Activated CD4-positive, alpha-beta T cell treated with anti-CD3 and anti-CD28 coated beads for 48 hours (primary cell): ENCODE results near the gene LRMDA.

ENCODE experiments used
- DNase-seq: peaks from one replicate; pipeline ENCODE4 v3.0.0-alpha.2; 2020

LRMDA gene

DNA sequence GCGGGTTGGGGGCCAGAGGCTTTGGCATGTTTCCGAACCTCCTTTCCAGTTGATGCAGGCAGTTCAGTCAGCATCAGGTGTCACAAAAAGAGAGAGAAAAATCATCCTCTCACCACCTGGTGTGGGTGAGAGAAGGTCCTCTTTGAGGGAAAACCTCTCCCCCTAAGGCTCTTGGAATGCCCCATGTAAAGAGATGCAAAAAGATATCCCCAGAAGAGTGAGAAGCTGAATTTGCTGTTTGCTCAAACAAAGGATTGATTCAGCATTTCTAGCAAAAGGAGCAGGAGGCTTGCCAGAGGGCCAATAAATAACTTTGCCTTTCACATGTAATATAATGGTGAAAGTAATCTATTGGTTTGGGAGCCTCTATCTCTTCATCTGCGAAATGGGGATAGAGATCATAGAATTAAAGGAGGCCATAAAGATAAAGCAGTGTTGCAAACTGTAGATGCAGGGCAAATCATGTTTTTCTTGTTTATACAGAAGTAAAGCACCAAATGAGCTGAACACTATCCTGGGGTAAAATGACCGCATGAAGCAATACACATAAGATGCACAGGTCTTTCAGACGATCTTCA is 425.9 kb downstream of the LRMDA start:
- DNase-seq: no peak

DNA sequence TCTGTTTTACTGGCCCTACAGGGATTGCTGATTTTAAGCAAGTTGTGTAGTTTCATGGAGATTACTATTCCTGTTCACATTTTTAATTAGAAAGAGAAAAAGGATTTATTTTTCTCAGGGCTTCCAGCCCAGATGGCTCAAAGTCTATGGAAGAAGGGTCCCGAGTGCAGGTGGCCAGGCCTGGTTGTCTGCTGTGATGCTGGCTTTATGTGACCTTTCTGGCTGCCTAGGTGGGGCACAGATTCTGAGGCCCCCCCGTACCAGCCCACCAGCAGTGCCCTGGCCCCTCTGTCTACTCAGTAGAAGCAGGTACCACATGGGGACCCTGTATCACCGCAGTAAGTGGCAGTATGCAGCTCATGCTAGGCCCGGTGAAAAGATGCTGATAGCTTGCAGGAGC is 426.5 kb downstream of the LRMDA start:
- no peak for DNase-seq

DNA sequence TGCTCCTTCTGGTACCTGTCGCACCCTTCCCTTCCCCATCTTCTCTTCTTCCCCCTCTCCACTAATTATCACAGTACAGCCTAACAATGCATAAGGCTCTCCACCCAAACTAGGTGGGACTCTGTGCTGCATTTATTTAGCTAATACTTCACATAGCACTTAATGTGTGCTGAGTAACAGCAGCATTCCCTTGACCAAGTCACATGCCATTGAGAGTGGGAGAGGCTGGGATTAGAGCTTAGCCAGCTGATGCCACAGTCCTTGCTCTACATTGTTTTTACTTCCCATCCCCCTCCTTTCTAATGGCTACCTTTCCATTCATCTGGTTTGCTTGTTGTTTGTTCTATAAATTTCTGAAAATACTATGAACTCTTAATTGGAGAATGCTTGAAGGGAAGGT is 426.9 kb downstream of the LRMDA start:
- DNase-seq: no peak

DNA sequence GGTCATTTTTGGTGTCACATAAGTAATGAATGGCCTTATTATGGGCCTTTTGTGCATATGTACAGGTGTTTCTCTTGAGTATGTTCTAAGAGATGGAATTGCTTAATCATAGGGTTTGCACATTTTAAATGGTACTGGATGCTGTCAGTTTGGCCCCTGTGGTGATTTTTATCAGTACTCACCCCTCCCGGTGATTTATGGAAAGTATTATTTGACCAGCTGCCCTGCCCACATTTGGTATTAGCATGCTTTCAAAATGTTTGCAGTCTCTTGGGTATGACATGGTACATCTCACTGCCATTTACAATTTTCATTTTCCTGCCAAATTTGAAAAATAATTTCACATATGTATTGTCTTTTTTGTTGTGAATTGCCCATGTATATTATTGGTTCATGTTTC is 427.7 kb downstream of the LRMDA start:
- DNase-seq: no peak

DNA sequence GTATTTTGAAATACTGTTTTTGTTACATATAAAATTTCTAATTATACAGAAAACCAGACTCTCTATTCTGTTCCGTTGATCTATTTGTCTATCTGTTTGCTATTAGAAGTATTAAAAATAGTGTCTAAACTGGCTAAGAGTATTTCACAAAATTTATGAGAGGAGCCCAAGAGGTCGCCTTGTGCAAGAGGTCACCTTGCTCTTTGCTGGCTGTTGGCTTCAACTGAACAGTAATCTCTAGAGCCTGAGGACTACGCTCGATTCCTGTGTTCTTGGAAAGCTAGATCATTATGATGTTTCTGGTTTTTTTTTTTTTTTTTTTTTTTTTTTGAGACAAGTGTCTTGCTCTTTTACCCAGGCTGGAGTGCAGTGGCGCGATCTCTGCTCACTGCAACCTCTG is 428.6 kb downstream of the LRMDA start:
- DNase-seq: no peak

DNA sequence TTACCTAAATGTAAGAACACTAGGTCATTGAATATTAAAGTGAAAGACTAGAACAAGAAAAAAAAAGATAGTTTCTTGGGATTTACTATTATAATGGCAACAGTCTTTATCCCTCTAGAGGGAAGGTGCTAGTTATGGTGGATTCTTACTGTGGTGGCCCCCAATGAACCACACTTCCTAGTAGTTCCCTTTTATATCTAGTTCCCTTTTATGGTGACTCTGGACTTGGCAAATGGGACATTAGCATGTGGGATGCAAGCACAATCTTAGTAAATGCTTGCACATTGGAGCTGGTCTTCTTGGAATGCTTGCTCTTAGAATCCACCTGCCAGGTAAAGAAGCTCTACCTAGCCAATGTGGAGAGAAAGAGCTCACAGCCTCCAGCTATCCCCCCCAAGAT is 430.2 kb downstream of the LRMDA start:
- no peak for DNase-seq

DNA sequence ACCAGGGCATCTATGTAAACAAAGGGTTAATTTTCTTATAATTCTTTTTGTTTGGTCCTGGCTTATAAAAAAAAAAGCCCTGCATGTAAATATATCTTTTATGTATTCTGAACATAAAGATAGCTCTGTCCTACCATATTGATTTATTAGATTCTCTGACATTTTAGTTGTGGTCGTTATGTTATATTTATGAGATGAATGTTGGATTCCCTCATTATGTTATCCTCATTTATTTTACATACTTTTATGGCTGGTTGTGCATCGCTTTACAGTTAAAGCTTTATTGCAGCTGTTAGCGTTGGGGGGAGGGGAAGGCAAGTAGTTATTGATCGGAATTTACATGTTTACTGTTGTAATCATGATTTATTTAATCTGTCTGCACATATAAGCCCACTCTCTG is 431.5 kb downstream of the LRMDA start:
- no peak for DNase-seq

DNA sequence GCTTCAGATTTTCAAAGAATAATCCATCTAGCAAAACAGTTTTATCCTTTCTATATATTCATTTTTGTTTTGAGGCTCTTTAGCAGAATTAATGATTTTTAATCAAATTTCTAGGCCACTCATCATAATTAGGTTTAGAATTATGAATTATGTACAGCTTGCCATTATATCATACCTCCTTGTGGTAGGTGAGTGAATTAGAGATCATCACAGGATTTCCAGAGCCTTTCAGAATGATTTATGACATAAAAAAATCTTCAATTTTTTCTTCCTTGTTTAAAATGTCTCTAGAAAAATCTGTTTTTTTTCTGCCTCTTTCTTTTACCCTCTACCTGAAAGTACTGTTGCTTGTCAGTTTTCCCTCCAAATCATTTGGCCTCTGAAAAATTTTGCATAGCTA is 433.3 kb downstream of the LRMDA start:
- no peak for DNase-seq

DNA sequence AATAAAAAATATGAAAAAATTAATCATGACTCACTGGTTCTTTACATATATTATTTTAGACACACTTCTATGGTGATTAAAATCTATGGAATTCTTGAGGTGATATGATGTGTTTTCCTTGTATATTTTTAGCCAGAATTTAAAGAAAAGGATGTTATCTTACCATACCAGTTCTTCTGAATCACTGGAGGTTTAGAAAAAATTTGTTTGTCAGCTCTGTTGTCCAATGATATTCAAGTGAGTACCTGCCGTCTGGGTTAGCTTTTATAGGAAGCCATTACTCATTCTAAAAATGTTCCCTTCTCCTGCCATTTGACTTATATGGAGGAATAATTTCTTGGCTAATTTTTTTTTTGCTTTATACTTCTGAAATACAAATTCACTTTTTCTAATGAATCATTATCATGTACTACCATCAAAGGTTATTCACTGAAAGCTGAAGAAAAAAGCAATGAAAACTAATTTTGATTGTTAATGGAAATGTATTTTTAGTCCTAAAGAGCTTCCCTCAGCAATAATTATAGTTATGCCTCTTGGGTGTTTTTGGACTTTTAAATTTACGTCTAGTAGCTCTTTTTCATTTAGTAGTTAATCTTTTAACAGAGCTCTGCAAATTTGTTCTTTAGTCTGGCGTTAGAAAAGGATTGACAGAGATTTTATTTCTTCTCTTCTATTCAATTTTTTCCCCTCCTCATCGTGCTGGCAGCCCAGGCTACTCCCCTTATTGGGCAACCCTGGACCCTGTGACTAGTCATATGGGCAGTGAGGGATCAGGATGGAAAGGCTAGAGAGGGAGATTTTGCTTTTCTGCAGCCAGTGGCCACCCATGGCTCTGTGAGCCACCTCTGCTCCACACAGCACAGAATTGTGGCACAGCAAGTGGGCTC is 434.2 kb downstream of the LRMDA start:
- no peak for DNase-seq

DNA sequence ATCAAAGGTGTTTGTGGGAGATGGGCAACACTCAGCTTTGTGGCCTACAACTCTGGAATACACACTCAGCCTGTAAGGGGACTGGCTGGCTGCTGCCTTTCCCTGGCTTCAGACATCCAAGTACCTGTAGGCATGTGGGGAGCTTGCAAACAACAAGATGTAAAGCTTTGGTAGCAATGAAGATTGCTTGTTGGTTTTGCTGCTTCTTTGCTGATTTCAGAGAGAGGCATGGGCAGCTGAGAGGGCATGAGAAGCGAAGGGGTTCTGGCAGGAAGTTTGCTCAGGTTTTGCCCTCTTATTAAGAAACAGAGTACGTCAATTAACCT is 434.8 kb downstream of the LRMDA start:
- DNase-seq: no peak

DNA sequence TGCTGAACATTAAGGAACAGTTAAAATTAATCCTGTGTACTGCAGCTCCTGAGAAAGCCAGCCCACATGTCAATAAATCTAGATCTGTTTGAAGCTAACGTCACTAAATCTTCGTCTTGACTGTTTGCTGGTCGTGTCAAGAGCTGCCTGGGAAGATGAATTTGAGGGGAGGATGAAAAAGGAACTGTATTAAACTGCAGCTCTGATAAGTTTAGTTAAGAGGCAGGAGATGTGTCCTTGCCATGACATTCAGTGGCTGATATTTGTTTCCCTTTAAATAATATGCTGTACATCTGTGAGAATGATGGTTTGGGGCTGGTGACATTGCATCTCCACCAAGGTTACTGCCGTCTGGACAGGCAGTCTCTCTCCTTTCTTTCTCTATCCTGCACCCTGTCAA is 435.3 kb downstream of the LRMDA start:
- DNase-seq: no peak

DNA sequence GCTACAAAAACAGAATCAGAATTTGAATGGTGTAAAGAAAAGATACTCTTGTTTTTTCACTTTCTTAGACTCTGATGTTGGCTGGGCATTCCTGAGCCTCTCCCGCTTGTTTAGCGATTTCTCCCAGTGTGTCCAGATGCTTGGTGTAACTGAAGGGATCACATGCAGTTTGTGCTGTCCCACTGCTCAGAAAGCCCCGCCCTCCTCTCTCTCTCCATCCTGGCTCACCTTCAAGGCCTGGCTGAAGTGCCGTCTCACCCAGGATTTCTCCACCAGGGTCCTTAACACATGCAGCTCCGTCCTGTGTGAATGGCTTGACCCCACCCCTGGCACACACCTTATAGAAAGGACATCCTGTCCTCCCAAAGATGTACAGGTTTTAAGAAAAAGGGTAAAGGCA is 437.1 kb downstream of the LRMDA start:
- DNase-seq: no peak

DNA sequence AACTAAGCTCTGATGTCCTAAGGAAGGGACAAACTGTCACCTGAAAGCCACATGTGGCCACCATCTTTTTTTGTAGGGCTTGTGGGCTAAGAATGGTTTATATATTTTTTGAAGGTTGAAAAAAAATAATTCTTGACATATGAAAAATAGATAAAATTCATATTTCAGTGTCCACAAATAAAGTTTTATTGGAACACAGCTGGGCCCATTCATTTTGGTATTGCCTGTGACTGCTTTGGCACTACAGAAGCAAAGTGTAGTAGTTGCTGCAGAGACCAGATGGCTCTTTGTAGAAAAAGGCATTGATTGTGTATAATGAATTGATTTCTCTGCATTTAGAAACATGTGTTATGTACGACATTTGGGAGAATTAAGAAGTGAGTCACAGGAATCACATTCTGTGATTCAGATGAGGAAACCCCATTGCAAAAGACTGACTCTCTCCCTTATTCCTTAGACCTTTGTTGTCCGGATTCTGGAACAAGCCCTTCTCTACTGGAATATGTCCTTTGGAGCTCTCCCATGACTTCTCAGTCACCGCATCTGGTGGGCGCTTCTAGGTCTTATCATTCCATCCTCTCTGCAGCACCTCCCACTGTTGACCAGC is 438.7 kb downstream of the LRMDA start:
- DNase-seq: no peak

DNA sequence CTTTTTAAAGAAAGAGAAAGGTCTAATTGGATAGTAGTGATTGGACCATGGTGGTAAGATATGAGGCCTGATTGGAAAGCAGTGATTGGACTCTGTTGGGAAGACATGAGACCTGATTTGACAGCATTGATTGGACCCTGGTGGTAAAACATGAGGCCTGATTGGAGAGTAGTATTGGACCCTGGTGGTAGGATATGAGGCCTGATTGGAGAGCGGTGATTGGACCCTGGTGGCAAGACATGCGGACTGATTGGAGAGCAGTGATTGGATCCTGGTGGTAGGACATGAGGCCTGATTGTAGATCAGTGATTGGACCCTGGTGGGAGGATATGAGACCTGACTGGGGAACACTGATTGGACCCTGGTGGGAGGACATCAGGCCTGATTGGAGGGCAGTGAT is 444.3 kb downstream of the LRMDA start:
- DNase-seq: no peak

DNA sequence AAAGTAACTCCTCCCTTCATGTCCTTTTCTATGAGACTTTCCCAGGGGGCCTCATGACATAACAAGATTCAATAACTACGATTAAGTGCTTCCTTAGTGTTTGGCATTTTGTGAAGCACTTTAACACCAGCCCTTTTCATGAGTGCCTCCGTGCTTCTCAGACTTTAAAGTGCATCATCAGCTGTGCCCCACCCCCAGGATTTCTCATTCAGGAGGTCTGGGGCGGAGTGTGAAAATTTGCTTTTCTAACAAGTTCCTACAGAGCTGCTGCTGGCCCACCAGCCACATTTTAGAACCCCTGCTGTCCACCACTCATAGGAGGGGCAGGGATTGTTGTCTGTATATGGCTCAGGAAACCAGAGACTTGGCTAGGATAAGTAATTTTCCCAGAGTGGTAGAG is 445.3 kb downstream of the LRMDA start:
- DNase-seq: no peak

DNA sequence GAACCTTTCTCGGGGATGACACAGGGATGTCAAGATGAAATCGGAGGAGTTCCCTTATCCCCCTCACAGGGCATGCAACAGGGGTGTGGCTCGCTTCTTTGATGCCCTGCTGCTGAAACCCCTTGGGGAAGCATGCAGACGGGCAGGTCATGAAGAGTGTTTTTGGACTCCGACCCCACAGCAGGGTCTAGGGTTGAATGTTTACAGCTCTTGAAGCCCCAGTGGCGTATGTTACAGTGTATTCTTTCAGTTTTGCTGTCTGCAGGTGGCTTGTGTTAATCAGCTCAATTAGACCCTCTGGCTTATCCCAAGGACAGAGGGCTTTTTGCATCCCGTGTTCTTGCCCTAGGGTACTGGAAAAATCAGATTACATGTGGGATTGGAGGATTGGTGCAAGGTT is 446.5 kb downstream of the LRMDA start:
- DNase-seq: no peak

DNA sequence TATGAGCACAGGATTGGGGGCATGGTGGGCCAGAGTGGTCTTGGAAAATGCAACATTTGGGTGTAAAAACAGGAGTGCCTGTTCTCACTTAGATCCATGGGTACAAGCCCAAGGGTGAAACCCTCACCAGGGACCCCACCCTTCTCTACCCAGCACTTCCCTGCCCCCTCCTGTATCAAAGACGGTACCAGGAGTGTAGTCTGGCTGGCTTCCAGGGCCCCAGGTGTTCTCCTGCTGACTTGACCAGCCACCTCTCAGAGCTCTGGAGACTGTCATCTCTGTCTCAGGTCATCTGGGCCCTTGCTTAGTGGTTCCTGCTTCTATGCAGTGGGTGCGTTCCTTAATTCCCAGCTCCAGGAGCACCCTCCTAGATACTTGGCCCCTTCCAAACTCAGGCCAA is 447.2 kb downstream of the LRMDA start:
- no peak for DNase-seq

DNA sequence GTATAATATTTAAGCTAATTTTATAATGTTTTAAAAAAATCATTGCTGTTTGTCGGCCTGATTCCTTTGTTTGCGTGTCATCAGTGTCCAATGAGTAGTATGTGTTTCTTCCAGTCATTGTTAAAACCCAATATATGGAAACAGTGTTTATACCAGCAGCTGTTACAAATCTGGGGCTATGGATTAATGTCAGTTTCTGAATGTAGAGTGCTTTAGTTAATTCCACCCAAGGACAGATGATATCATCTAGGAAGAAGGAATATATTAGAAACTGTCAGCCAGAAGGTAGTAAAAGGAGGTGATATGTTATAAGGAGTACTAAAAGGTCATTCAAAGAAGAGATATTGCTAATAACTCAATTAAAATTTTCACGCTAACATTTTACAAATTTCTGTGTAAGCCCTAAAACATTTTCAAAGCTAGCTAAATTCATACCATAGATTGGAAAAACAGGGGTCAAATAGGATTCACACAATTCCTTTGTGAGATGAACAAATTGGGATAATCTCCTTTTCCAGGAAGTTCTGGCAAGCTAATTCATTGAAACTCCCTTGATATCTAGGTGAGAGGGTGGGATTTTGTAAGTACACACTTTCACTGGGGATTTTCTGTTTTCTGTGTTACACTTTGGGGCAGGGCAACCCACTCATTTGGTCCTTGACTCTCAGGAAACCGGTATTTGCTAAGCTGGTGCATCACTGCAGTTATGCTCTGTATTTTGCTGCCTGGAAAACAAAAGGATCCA is 448.8 kb downstream of the LRMDA start:
- DNase-seq: no peak

DNA sequence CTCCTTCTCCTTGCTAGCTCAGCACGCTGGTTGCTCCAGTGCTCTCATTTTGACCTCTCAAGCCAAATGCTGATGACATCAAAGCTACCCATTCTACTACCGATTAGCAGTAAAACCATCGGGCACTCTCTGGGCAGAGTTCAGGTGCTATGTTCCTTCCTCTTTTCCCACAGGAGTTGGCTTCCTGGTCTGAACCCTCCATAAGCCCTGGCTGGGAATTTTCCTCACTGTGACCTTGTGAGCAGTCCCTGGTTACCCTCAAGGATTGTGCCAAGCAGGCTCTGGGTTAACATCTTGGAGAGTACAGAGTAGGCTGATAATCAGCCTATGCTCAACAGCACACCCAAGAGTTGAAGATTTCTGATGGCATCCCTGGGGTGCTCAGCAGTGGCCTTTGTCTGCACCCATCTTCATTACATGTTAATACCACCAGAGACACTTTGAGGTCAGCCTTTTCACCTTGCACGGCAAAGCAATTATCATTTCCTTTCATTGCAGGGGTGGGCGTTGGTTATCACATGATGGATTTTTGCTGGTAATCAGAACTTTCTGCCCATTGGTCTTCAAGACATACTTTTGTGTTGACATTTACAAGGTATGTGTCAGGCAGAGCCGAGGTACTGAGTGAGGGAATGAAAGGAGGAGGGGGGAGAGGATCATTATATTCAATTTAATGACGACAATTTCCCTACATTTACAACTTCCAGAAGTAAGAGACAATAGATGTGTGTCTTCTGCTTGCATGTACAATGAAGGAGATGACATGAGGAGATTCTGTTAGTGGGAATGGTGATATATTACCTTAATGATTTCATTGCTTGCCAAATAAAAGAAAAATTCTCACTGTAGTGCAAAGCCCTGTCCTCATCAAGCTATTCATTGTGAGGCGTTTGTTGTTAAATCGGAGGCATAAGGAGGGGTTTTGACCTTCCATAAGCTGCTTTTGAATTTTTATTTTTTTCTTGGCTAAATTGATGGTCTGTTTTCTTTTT is 452.0 kb downstream of the LRMDA start:
- no peak for DNase-seq

DNA sequence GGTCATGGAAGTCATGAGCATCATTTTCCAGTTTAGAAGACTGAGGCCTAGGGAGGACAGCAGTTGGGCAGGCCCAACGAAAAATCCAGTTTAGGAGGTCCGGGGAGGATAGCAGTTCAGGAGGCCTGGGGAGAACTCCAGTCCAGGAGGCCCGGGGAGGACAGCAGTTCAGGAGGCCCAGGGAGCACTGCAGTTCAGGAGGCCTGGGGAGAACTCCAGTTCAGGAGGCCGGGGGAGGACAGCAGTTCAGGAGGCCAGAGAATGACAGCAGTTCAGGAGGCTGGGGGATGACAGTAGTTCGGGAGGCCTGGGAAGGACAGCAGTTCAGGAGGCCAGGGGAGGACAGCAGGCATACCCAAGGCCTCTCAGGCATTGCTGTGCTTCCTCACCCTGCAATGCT is 453.4 kb downstream of the LRMDA start:
- no peak for DNase-seq

DNA sequence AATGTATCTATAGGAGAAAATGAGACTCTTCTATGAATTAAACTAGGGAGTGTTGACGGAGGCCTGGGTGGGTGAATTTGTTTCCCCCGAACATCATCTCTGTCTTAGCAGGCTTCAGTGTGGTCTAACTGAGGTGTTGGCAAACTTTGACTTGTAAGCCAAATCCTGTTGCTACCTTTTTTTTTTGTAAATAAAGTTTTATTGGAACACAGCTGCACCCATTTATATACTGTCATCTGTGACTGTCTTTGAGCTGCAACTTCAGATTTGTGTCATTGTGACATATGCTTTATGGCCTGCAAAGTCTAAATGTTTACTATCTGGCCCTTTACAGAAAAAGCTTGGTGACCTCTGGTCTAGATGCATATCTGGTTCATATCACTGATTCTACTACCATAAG is 455.9 kb downstream of the LRMDA start:
- no peak for DNase-seq

DNA sequence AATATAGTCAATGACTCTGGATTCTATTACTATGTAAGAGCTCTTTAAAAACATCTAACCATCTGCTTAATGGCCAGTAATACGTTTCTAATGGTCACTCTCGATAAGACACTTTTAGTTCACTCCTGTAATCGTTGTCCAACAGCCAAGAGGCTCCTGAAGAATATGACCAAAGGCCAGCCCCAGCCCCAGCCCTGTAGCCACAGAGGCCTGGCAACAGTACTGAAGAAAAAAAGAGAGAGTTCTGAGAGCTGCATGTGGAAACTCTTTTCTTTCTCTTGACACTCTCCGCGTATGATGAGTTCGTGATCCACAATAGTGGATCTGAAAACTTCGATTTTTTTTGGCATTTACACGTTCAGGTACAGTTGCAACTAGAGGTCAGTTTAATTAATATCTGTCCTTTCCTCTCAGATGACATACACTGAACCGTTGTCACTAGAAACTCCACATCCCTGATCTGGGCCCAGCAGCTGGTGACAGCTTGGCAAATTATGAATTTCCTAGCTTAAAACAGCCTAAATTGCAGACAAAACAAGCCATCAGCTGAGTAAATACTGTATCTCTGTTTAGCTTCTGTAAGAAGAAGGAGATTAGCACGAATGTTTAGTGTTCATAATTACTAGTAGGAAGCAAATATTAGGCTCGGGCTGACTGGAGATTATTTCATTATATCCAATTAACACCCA is 456.7 kb downstream of the LRMDA start:
- DNase-seq: no peak
